H9 (cell line): ENCODE measurements around the gene SLC16A6. TPM values are rescaled to one million over a fixed set of nuclear protein-coding genes. Genes with fewer than 3 reads are reported as not detected.
"Not testable (repeated sequence)": the region's sequence is repeated elsewhere in the genome, so short reads cannot be mapped to it uniquely, and the experiment has no call there.

Experiments
- DNase-seq: peaks from one replicate; pipeline ENCODE4 v3.0.0-alpha.2; 2017
- H2AFZ ChIP-seq: one replicate; pipeline ENCODE4 v1.6.1; 2013; ENCODE audit warnings: mild to moderate bottlenecking, low read length, control low read depth, moderate library complexity
- H2AK5ac ChIP-seq: 2 replicates; pipeline ENCODE4 v1.6.1; 2013; ENCODE audit warnings: low read length, control low read depth, mixed read lengths; ENCODE audit not compliant: insufficient read length
- H2BK120ac ChIP-seq: one replicate; pipeline ENCODE4 v1.6.1; 2013; ENCODE audit warnings: low read depth, mild to moderate bottlenecking, low read length, control low read depth, inconsistent platforms; ENCODE audit not compliant: poor library complexity, severe bottlenecking
- H2BK12ac ChIP-seq: 2 replicates; pipeline ENCODE4 v1.6.1; 2013; ENCODE audit warnings: low read length, control low read depth, mixed read lengths, low read depth; ENCODE audit not compliant: insufficient read length
- H2BK15ac ChIP-seq: 2 replicates; pipeline ENCODE4 v1.6.1; 2013; ENCODE audit warnings: low read depth, low read length, control low read depth
- H2BK20ac ChIP-seq: one replicate; pipeline ENCODE4 v1.6.1; 2013; ENCODE audit warnings: low read depth, mild to moderate bottlenecking, low read length, control low read depth, inconsistent platforms; ENCODE audit not compliant: poor library complexity, severe bottlenecking
- H2BK5ac ChIP-seq: 2 replicates; pipeline ENCODE4 v1.6.1; 2013; ENCODE audit warnings: low read length, control low read depth, mixed read lengths; ENCODE audit not compliant: insufficient read length
- H3K14ac ChIP-seq: 2 replicates; pipeline ENCODE4 v1.6.1; 2013; ENCODE audit warnings: low read length, control low read depth; ENCODE audit not compliant: insufficient read depth
- H3K18ac ChIP-seq: 2 replicates; pipeline ENCODE4 v1.6.1; 2013; ENCODE audit warnings: low read depth, mild to moderate bottlenecking, mixed read lengths, low read length, control low read depth; ENCODE audit not compliant: insufficient read length
- H3K23ac ChIP-seq: 2 replicates; pipeline ENCODE4 v1.6.1; 2013; ENCODE audit warnings: low read length, control low read depth, mixed read lengths, low read depth; ENCODE audit not compliant: insufficient read length
- H3K23me2 ChIP-seq: 2 replicates; pipeline ENCODE4 v1.6.1; 2013; ENCODE audit warnings: low read depth, mild to moderate bottlenecking, mixed read lengths, low read length, control low read depth; ENCODE audit not compliant: insufficient read length, poor library complexity, severe bottlenecking
- H3K27ac ChIP-seq: 2 replicates; pipeline ENCODE4 v1.5.1; 2013; ENCODE audit warnings: low read length, control low read depth, mixed read lengths, low read depth; ENCODE audit not compliant: insufficient read length
- H3K27me3 ChIP-seq: 2 replicates; pipeline ENCODE4 v1.6.1; 2013; ENCODE audit warnings: low read length, control low read depth, inconsistent platforms; ENCODE audit not compliant: insufficient read depth
- H3K4ac ChIP-seq: 2 replicates; pipeline ENCODE4 v1.6.1; 2013; ENCODE audit warnings: low read depth, mild to moderate bottlenecking, control low read depth, inconsistent platforms, low read length, moderate library complexity
- H3K4me1 ChIP-seq: 2 replicates; pipeline ENCODE4 v1.6.1; 2013; ENCODE audit warnings: low read length, control low read depth, inconsistent platforms; ENCODE audit not compliant: insufficient read depth
- H3K4me2 ChIP-seq: 2 replicates; pipeline ENCODE4 v1.6.1; 2013; ENCODE audit warnings: low read length, control low read depth, mixed read lengths; ENCODE audit not compliant: insufficient read length, insufficient read depth
- H3K56ac ChIP-seq: 2 replicates; pipeline ENCODE4 v1.6.1; 2013; ENCODE audit warnings: low read depth, mild to moderate bottlenecking, mixed read lengths, low read length, control low read depth; ENCODE audit not compliant: insufficient read length
- H3K79me1 ChIP-seq: 2 replicates; pipeline ENCODE4 v1.6.1; 2013; ENCODE audit warnings: low read depth, mild to moderate bottlenecking, moderate library complexity, low read length, control low read depth, inconsistent platforms; ENCODE audit not compliant: insufficient read depth, poor library complexity, severe bottlenecking
- H3K79me2 ChIP-seq: 2 replicates; pipeline ENCODE4 v1.6.1; 2013; ENCODE audit warnings: low read length, control low read depth, inconsistent platforms; ENCODE audit not compliant: insufficient read depth
- H3K9ac ChIP-seq: 2 replicates; pipeline ENCODE4 v1.6.1; 2013; ENCODE audit warnings: low read length, control low read depth, mixed read lengths; ENCODE audit not compliant: insufficient read length; ENCODE audit errors: extremely low read depth
- H3K9me3 ChIP-seq: one replicate; pipeline ENCODE4 v1.6.1; 2013; ENCODE audit warnings: low read depth, low read length, inconsistent platforms; ENCODE audit not compliant: control insufficient read depth
- H3T11ph ChIP-seq: one replicate; pipeline ENCODE4 v1.6.1; 2013; ENCODE audit warnings: mild to moderate bottlenecking, low read length, control low read depth, inconsistent platforms
- H4K20me1 ChIP-seq: one replicate; pipeline ENCODE4 v1.6.1; 2013; ENCODE audit not compliant: control insufficient read depth, insufficient read length, insufficient read depth
- H4K5ac ChIP-seq: 2 replicates; pipeline ENCODE4 v1.6.1; 2013; ENCODE audit warnings: low read depth, mild to moderate bottlenecking, mixed read lengths, low read length, control low read depth; ENCODE audit not compliant: insufficient read length
- H4K8ac ChIP-seq: replicated peaks from 2 replicates; pipeline ENCODE4 v1.6.1; 2013; ENCODE audit warnings: low read length, control low read depth, mixed read lengths, low read depth; ENCODE audit not compliant: insufficient read length
- H4K91ac ChIP-seq: 2 replicates; pipeline ENCODE4 v1.6.1; 2013; ENCODE audit warnings: low read depth, mild to moderate bottlenecking, moderate library complexity, mixed read lengths, low read length, control low read depth; ENCODE audit not compliant: insufficient read length
- H3K27ac Mint-ChIP-seq, 3 experiments: 2 replicates in 2 of 3; 3 replicates in 1 of 3; pipeline ENCODE4 v1.8.0; 2020 to 2021; ENCODE audit warnings: mixed read lengths in 3 of 3, mild to moderate bottlenecking in 1 of 3, moderate library complexity in 1 of 3
- H3K27me3 Mint-ChIP-seq: 2 replicates; pipeline ENCODE4 v1.8.0; 2021; ENCODE audit warnings: low read depth, mild to moderate bottlenecking, moderate library complexity, mixed read lengths
- H3K36me3 Mint-ChIP-seq, 3 experiments: 2 replicates in 2 of 3; 3 replicates in 1 of 3; pipeline ENCODE4 v1.8.0; 2020 to 2021; ENCODE audit warnings: low read depth in 3 of 3, mixed read lengths in 3 of 3; ENCODE audit not compliant: insufficient read depth in 1 of 3
- H3K4me1 Mint-ChIP-seq, 2 experiments: 2 replicates each; pipeline ENCODE4 v1.8.0; 2020; ENCODE audit warnings: mixed read lengths in 2 of 2
- H3K4me3 Mint-ChIP-seq, 2 experiments: 2 replicates in 1 of 2; 3 replicates in 1 of 2; pipeline ENCODE4 v1.8.0; 2020 to 2021; ENCODE audit warnings: mild to moderate bottlenecking in 2 of 2, mixed read lengths in 2 of 2, moderate library complexity in 1 of 2
- H3K9me3 Mint-ChIP-seq, 2 experiments: 2 replicates in 1 of 2; 3 replicates in 1 of 2; pipeline ENCODE4 v1.8.0; 2020; ENCODE audit warnings: mild to moderate bottlenecking in 2 of 2, mixed read lengths in 2 of 2, moderate library complexity in 1 of 2
- CTCF ChIP-seq: fragments of 200-600 bp; sonication (generic); conservative IDR thresholded peaks from 3 replicates; pipeline ENCODE4 v1.8.0; 2021; ENCODE audit warnings: antibody characterized with exemption, mild to moderate bottlenecking
- WGBS: extraction: QIAGEN DNeasy Blood & Tissue Kit; methylation state at CpG from one replicate; pipeline ENCODE4 v1.1.7; 2013; ENCODE audit warnings: missing lambda C conversion rate, low lambda C conversion rate, mixed read lengths; ENCODE audit not compliant: insufficient read length; ENCODE audit errors: extremely low coverage; 5-methylcytosine and 5-hydroxymethylcytosine counted together
- total RNA-seq: library from RNA; stranded (reverse); gene quantifications from 2 replicates; pipeline ENCODE4 v1.2.1, GENCODE V29; 2021

The SLC16A6 gene
- total RNA-seq, 1 experiment from 2014 or later: 0.33 TPM

- H3K9me3 Mint-ChIP-seq, H2BK20ac ChIP-seq, H2BK12ac ChIP-seq, H4K5ac ChIP-seq, DNase-seq, H4K8ac ChIP-seq, H3K27ac ChIP-seq, H3K4me3 Mint-ChIP-seq, H2BK15ac ChIP-seq, H2AFZ ChIP-seq, H3K27me3 Mint-ChIP-seq, H3K4ac ChIP-seq, H3K79me2 ChIP-seq, H3K9me3 ChIP-seq, H3K27ac Mint-ChIP-seq, H2BK120ac ChIP-seq, H4K91ac ChIP-seq, H3K79me1 ChIP-seq, H3K23ac ChIP-seq, H3K56ac ChIP-seq, H3K4me1 ChIP-seq, H3K27me3 ChIP-seq, H2BK5ac ChIP-seq, H3K4me2 ChIP-seq, H2AK5ac ChIP-seq, H4K20me1 ChIP-seq, H3T11ph ChIP-seq, H3K23me2 ChIP-seq, H3K14ac ChIP-seq, H3K9ac ChIP-seq, H3K18ac ChIP-seq, H3K36me3 Mint-ChIP-seq: not testable (repeated sequence)
- H3K4me1 Mint-ChIP-seq: peaks cover 6 to 13% of the 10 kb centered on the region in 2 experiments
- WGBS: no CpG with 5 or more reads among the region's 9 CpGs
- TF ChIP-seq CTCF: peak; percentile 72
Measured at GRCh38 chr17:68263101-68263681, 27.7 kb downstream of the SLC16A6 start.

GRCh38 chr17:68262467-68262866 is 28.5 kb downstream of the SLC16A6 start:
- not testable (repeated sequence) for H3K4me1 ChIP-seq, H2AFZ ChIP-seq, H2BK12ac ChIP-seq, H3K79me1 ChIP-seq, H3K23ac ChIP-seq, H2BK5ac ChIP-seq, H3K79me2 ChIP-seq, H3K4me2 ChIP-seq, H4K8ac ChIP-seq, H3K27me3 Mint-ChIP-seq, H4K91ac ChIP-seq, H2BK20ac ChIP-seq, H3K4me3 Mint-ChIP-seq, H2BK15ac ChIP-seq, H3K4me1 Mint-ChIP-seq, H3K56ac ChIP-seq, H4K5ac ChIP-seq, H3K9me3 ChIP-seq, DNase-seq, H3K23me2 ChIP-seq, H3K36me3 Mint-ChIP-seq, H3K27ac ChIP-seq, H3K27me3 ChIP-seq, H2BK120ac ChIP-seq, H3K14ac ChIP-seq, H2AK5ac ChIP-seq, H4K20me1 ChIP-seq, H3K27ac Mint-ChIP-seq, H3K9me3 Mint-ChIP-seq, H3T11ph ChIP-seq, H3K18ac ChIP-seq, H3K4ac ChIP-seq, H3K9ac ChIP-seq
- no CpG with 5 or more reads among the region's 2 CpGs for WGBS
